GM21825 (cell line): Measurements from ENCODE around the gene CCNI.
"Not testable (repeated sequence)": the region's sequence is repeated elsewhere in the genome, so short reads cannot be mapped to it uniquely, and the experiment has no call there.

ENCODE experiments used
- ATAC-seq: cut with Tn5 transposase; IDR thresholded peaks from one replicate; pipeline ENCODE4 v1.9.1; 2021; ENCODE audit warnings: mild to moderate bottlenecking, moderate library complexity; ENCODE audit not compliant: unreplicated experiment

Gene CCNI

GRCh38 chr4:77075869-77076799 lies at the start of gene CCNI:
CCNI (minus strand) TSS chr4:77075989; CDS start chr4:77066362, 9,627 bp downstream.
- ATAC-seq: peak; percentile 61

GRCh38 chr4:77124576-77124975 lies 48.8 kb upstream of the CCNI start:
- no peak for ATAC-seq

- ATAC-seq: no peak
Observed at GRCh38 chr4:77123411-77123810, 47.6 kb upstream of the CCNI start.

GRCh38 chr4:77122656-77123055 lies 46.9 kb upstream of the CCNI start:
- ATAC-seq: no peak

- no peak for ATAC-seq
Observed at GRCh38 chr4:77121736-77122240, 46.0 kb upstream of the CCNI start.

GRCh38 chr4:77120886-77121508 lies 45.2 kb upstream of the CCNI start:
- ATAC-seq: no peak

GRCh38 chr4:77117721-77118120 lies 41.9 kb upstream of the CCNI start:
- no peak for ATAC-seq

- ATAC-seq: no peak
Observed at GRCh38 chr4:77113069-77113468, 37.3 kb upstream of the CCNI start.

GRCh38 chr4:77110730-77111129 lies 34.9 kb upstream of the CCNI start:
- ATAC-seq: no peak

GRCh38 chr4:77104791-77105540 lies 29.2 kb upstream of the CCNI start:
- no peak for ATAC-seq

GRCh38 chr4:77104388-77104787 lies 28.6 kb upstream of the CCNI start:
- ATAC-seq: no peak

- ATAC-seq: no peak
Observed at GRCh38 chr4:77100234-77100633, 24.4 kb upstream of the CCNI start.

GRCh38 chr4:77097611-77098010 lies 21.8 kb upstream of the CCNI start:
- no peak for ATAC-seq

- ATAC-seq: peak; percentile 95
Observed at GRCh38 chr4:77095101-77095821, 19.5 kb upstream of the CCNI start.

- ATAC-seq: no peak
Observed at GRCh38 chr4:77094496-77094895, 18.7 kb upstream of the CCNI start.

- no peak for ATAC-seq
Observed at GRCh38 chr4:77093401-77093800, 17.6 kb upstream of the CCNI start.

- no peak for ATAC-seq
Observed at GRCh38 chr4:77092975-77093374, 17.2 kb upstream of the CCNI start.

- ATAC-seq: no peak
Observed at GRCh38 chr4:77089866-77090265, 14.1 kb upstream of the CCNI start.

- ATAC-seq: not testable (repeated sequence)
Observed at GRCh38 chr4:77087027-77087426, 11.2 kb upstream of the CCNI start.

GRCh38 chr4:77084019-77084639 lies 8.3 kb upstream of the CCNI start:
- ATAC-seq: no peak
